ENCODE results near the gene KIF5C.

DNA sequence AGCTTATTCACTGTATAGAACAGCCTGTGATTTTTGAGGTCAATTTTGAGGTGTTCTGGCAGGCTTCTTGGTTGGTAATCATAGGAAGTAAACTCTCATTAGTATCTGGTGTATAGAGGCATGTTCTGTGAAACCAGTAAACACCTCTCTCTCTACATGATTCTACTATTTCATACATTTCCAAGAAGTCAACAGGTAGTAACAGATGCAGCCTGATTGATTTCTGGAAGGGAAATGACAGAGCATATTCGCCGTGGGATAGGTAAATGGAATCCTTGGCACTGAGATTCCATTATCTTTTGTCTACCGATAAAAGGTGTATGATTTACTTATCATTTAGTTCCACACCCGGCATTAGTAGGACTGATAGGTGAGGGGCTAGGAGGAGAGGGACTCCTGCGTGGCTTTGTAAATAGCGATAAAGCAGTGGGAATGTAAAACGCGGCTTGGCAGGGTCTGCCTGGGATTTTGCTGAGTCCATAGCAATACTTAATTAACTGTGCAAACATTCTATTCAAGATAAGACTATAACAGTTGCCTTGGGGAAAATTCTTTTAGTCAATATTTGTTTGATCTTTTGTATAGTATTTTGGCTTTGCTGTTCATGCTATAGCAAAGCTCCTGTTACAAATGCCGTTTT lies 195.8 kb downstream of the KIF5C start:
- TF ChIP-seq, protein P1, sequence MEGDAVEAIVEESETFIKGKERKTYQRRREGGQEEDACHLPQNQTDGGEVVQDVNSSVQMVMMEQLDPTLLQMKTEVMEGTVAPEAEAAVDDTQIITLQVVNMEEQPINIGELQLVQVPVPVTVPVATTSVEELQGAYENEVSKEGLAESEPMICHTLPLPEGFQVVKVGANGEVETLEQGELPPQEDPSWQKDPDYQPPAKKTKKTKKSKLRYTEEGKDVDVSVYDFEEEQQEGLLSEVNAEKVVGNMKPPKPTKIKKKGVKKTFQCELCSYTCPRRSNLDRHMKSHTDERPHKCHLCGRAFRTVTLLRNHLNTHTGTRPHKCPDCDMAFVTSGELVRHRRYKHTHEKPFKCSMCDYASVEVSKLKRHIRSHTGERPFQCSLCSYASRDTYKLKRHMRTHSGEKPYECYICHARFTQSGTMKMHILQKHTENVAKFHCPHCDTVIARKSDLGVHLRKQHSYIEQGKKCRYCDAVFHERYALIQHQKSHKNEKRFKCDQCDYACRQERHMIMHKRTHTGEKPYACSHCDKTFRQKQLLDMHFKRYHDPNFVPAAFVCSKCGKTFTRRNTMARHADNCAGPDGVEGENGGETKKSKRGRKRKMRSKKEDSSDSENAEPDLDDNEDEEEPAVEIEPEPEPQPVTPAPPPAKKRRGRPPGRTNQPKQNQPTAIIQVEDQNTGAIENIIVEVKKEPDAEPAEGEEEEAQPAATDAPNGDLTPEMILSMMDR (IDR thresholded peaks at IDR 0.05; ENCODE audit: borderline replicate concordance, extremely low read depth, low read length, poor library complexity, severe bottlenecking) = no peak
- TF ChIP-seq EZH2 (IDR thresholded peaks at IDR 0.05; ENCODE audit: borderline replicate concordance, low read depth, low read length, severe bottlenecking) = no peak
